Stimulated activated CD8-positive, alpha-beta memory T cell treated with anti-CD3 and anti-CD28 coated beads, Interleukin-15, amount 100 ng/mL, for 24 hours (primary cell): Measurements from ENCODE around the gene ECM2.

Experiments used
- DNase-seq: peaks from one replicate; pipeline ENCODE4 v3.0.0-alpha.2; 2020; ENCODE audit warnings: low read depth

The ECM2 gene

DNA sequence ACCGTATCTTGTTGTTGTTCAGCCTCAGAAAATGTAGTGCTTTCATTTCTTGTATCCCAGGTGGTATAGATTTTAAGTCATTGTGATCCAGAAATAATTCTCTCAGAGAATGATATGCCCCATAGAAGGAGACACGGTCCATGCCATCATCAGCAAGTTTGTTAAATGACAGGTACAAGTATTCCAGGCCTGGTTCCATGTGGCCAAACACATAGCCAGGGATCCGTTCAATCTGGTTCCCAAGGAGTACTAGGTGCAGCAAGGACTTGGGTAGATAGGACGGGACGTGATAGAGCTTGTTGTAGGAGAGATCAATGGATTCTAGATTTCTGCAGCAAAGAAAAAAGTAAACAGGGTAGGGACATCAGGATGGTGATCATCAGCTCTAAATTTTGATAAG is 35.1 kb downstream of the ECM2 start:
- DNase-seq = no peak

DNA sequence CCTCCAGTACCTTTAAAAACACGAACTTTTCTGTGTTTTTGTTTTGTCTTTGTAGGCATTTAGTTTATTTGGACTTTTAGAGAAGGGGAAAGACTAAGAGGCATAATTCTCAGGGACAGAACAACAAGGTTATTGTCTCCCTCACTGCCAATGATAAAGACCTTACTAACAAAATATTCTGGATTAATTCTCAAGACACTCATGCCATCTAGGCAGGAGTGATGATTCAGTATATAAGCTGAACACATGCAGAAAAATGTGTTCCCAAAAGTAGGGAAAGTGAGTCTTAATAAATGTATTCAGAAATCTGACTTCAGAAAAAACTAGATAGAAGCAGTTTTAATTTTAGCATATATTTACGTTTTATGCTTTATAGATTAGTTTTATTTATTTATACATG is 36.1 kb downstream of the ECM2 start:
- no peak for DNase-seq

DNA sequence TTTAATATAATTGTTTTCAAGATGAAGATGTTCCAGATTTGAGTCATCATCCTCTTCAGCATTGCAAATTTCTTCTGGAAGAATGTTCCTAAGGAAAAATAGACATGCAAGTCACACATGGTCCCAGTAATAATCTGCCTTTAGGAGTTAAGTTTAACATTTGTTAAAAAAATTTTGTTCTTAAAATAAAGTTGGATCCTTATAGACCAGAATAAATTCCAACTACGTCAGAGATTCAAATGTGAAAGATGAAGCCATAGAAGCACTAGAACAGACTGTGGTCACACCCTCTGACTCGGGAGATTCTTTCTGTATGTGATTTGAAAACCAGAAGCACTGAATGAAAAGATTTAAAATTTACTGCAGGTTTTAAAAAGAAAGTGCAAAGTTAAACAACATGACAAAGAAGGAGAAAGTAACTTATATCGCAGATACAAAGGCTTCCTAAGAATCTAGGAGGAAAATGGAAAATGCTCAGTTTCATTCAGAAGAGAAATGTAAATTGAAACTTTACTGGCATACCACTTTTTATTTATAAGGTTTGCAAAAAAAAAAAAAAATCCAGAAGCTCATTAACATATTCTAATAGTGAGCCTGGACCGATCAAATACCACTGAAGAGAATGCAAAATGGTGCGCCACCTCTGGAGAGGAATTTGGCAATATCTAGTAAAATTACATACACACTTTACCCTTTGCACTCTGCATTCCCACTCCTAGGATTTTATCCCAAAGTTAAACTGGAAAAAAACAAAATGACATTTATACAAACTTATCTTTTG is 39.2 kb downstream of the ECM2 start:
- no peak for DNase-seq

DNA sequence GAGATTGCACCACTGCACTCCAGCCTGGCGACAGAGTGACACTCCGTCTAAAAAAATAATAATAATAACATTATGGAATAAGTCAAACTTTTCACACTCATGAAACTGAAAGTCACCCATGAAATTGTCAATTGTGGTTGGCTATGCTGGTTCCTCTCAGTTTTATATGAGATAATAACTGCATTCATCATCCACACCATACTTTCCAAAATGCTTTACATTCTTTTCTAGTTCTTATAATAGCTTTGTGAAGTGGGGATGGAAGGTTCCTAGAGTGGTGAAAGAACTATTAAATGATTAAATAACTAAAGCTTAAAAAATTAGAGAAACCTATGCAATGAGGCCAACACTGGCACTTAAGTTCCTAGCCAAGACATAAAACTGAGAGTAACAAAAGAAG is 40.9 kb downstream of the ECM2 start:
- no peak for DNase-seq

GRCh38 chr9:92493749-92494387 is 41.9 kb downstream of the ECM2 start:
- DNase-seq = no peak

DNA sequence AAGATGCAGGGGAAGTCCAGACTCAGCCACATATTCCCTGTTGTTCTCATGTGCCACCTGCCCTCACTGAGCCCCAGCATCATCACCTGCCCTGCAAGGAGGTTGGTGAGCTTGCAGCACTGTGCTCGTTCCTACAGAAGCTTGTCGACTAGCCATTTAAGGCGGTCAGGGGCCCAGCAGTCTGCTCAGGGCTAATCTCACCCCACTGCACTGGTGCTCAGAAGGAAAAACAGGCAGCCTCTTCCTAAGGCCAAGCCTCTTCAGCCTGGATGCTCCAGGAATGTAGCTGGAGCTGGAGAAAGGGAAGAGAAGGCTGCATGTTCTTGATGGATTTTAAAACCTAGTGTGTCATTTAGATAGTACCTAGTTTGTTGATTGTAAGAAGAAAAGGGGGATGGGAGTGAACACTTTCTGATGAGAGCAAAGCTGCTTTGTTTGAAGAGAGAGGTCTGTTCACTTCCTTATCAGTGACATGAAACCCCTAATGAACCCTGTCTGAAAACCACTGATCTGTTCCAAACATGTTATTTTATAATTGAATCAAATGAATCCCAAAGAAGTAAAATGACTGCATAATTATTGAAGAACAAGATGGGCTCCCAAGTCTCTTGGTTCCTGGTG is 42.9 kb downstream of the ECM2 start:
- DNase-seq = no peak

- no peak for DNase-seq
These were observed 46.9 kb downstream of the ECM2 start for GRCh38 chr9:92488681-92489550.

- DNase-seq = no peak
These were observed 49.4 kb downstream of the ECM2 start for GRCh38 chr9:92486371-92486770.

GRCh38 chr9:92484563-92484962 is 51.2 kb downstream of the ECM2 start:
- DNase-seq = no peak

- no peak for DNase-seq
These were observed 51.9 kb downstream of the ECM2 start for GRCh38 chr9:92483627-92484545.

DNA sequence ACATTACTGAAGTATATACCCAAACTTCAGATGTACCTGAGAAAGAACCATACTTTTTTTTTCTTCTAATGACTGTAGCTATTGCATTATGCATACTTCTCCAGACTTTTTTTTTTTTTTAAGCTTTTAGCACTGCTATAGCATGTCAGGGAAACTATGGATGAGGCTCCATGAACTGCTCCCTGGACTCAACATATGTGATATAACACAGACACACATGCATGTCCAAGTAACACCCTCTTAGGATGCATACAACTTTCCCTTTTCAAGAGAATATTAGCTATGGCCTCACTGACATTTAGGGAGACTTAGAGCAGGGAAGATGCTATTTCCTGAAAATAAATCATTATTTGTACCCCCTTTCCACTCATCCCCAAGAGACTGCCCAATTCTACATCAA is 53.0 kb downstream of the ECM2 start:
- DNase-seq = no peak

DNA sequence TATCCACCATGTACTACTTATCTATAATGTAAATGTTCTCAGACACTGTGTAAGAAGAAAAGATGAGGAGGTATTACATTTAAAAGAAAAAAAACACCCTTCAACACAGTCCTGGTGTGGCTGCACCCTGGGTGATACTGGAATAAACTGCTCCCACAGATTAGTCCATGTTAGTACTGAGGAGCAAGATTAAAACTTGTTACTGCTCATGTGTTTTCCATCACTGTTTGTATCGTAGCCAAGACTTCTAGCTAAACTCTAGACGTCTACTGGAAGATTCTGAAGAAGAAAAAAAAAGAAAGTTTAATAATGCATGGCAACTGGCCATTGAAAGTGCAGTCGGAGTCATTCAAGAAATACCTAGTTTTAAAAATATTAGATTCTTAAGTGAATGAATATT is 53.5 kb downstream of the ECM2 start, which contains the start of gene ASPN:
ASPN (minus strand) TSS at position 178 of the 400 bp plus-strand sequence.
- no peak for DNase-seq

GRCh38 chr9:92480986-92481633 is 54.7 kb downstream of the ECM2 start:
- DNase-seq = no peak

- no peak for DNase-seq
These were observed 55.5 kb downstream of the ECM2 start for GRCh38 chr9:92480291-92480771.

- no peak for DNase-seq
These were observed 56.4 kb downstream of the ECM2 start for GRCh38 chr9:92479346-92479745.

DNA sequence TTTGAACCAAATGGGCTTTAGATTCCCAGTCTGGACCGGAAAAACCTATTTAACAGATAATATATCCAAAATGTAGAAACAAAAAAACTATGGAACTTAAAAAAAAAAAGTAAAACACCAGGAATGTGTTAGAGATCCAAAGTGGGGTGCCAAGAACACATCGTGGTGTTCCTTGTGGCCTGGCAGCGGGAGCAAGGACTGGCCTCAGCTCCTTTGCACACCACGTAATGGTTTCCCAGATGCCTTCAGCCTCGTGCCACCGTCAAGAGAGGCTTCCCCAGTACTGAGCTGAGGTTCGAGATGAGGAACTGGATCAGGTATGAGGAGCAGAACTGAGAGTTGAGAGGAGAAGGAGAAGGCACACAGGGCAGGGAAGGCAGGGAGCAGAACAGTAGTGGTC is 57.0 kb downstream of the ECM2 start:
- no peak for DNase-seq

- no peak for DNase-seq
These were observed 58.8 kb downstream of the ECM2 start for GRCh38 chr9:92476962-92477361.

- DNase-seq = no peak
These were observed 61.2 kb downstream of the ECM2 start for GRCh38 chr9:92474587-92474986.

- DNase-seq = no peak
These were observed 67.6 kb downstream of the ECM2 start for GRCh38 chr9:92468206-92468605.

DNA sequence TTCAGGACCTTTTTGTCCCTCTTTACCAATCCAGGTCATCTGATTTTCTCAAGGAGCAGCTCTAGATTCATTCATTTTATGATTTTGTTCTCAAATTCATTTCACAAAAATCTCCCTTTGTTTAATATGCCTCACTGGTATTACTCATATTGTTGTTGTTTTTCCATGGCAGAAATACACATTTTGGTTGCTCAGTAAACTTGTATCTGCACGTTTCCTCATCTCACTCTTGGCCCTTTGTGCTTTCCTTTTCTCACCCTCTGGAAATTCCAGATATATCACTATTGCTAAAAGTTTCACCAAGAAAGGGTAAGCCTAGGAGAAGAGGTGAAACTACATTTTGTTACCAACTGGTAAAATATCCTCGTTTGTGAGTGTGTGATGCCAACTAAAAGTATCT is 68.3 kb downstream of the ECM2 start:
- no peak for DNase-seq

- no peak for DNase-seq
These were observed 68.7 kb downstream of the ECM2 start for GRCh38 chr9:92467041-92467440.
